OCI-M1 (cell line): Measurements from ENCODE around the gene DSE.

Experiments used
- DNase-seq: peaks from one replicate; lab custom pipeline; 2025; lab: John Stamatoyannopoulos, UW

Gene DSE

GRCh38 chr6:116387374-116387773 lies 16.6 kb downstream of the DSE start:
- no peak for DNase-seq

- no peak for DNase-seq
Measured at GRCh38 chr6:116388924-116389323, 18.2 kb downstream of the DSE start.

GRCh38 chr6:116389357-116389756 lies 18.6 kb downstream of the DSE start:
- DNase-seq, result no peak

- DNase-seq, result peak; percentile 46
Measured at GRCh38 chr6:116390581-116390980, 19.8 kb downstream of the DSE start.

- no peak for DNase-seq
Measured at GRCh38 chr6:116392132-116393013, 21.6 kb downstream of the DSE start.

- peak; percentile 33 for DNase-seq
Measured at GRCh38 chr6:116393430-116393829, 22.7 kb downstream of the DSE start.

- peak; percentile 39 for DNase-seq
Measured at GRCh38 chr6:116395647-116396046, 24.9 kb downstream of the DSE start.

GRCh38 chr6:116396441-116396840 lies 25.7 kb downstream of the DSE start:
- no peak for DNase-seq

GRCh38 chr6:116397914-116398313 lies 27.2 kb downstream of the DSE start:
- DNase-seq, result no peak

GRCh38 chr6:116398316-116399010 lies 27.7 kb downstream of the DSE start:
- DNase-seq, result peak; percentile 32

- no peak for DNase-seq
Measured at GRCh38 chr6:116399287-116399686, 28.5 kb downstream of the DSE start.

- DNase-seq, result no peak
Measured at GRCh38 chr6:116400328-116400727, 29.6 kb downstream of the DSE start.

GRCh38 chr6:116402108-116402937 lies 31.6 kb downstream of the DSE start:
- no peak for DNase-seq

GRCh38 chr6:116403205-116403604 lies 32.5 kb downstream of the DSE start:
- no peak for DNase-seq

- no peak for DNase-seq
Measured at GRCh38 chr6:116404696-116405095, 33.9 kb downstream of the DSE start.

- DNase-seq, result no peak
Measured at GRCh38 chr6:116405138-116405537, 34.4 kb downstream of the DSE start.

GRCh38 chr6:116405652-116406356 lies 35.1 kb downstream of the DSE start:
- no peak for DNase-seq

GRCh38 chr6:116406678-116407345 lies 36.1 kb downstream of the DSE start:
- peak; percentile 63 for DNase-seq

- no peak for DNase-seq
Measured at GRCh38 chr6:116408491-116408890, 37.7 kb downstream of the DSE start.

- DNase-seq, result peak; percentile 30
Measured at GRCh38 chr6:116409756-116410155, 39.0 kb downstream of the DSE start.

GRCh38 chr6:116411284-116411623 lies 40.5 kb downstream of the DSE start:
- peak; percentile 20 for DNase-seq
